ENCODE measurements around the gene SNX20. TPM values are rescaled to one million over a fixed set of nuclear protein-coding genes. Genes with fewer than 3 reads are reported as not detected.

The SNX20 gene
- not detected in 2 replicates for total RNA-seq

GRCh38 chr16:50681021-50681885 lies at the start of gene SNX20:
Gene SNX20, minus strand, starts transcription at chr16:50681312. Its CDS starts 3,786 bp downstream, at chr16:50677526.

GRCh38 chr16:50692999-50693781 lies 12.1 kb upstream of the SNX20 start, which contains the start of gene NOD2:
Gene NOD2, plus strand, starts transcription at chr16:50693606. Its CDS starts 5,890 bp downstream, at chr16:50699496.

Other genes starting within 250 kb of the SNX20 start
- 2.6 and 6.3 TPM in 2 replicates for gene NKD1, start 132.9 kb downstream of the SNX20 start, total RNA-seq
- gene NOD2, start 12.3 kb upstream of the SNX20 start, total RNA-seq, result not detected in 2 replicates
- gene CYLD, start 60.8 kb upstream of the SNX20 start, total RNA-seq, result 8.3 and 9.1 TPM in 2 replicates